GM10847 (cell line): ENCODE results near the gene MPZL3.

ENCODE experiments used
- POLR2A ChIP-seq: IDR thresholded peaks from 2 replicates; pipeline ENCODE4 v1.6.1; 2011; ENCODE audit not compliant: insufficient read length; ENCODE audit errors: extremely low read depth

The MPZL3 gene

GRCh38 chr11:118243993-118244762 is 8.0 kb downstream of the MPZL3 start:
- no peak for TF ChIP-seq POLR2A

GRCh38 chr11:118243161-118243560 is 9.0 kb downstream of the MPZL3 start:
- no peak for TF ChIP-seq POLR2A

GRCh38 chr11:118241764-118242098 is 10.4 kb downstream of the MPZL3 start:
- no peak for TF ChIP-seq POLR2A

GRCh38 chr11:118240999-118241763 is 11.0 kb downstream of the MPZL3 start:
- TF ChIP-seq POLR2A = no peak

GRCh38 chr11:118239509-118240205 is 12.5 kb downstream of the MPZL3 start:
- no peak for TF ChIP-seq POLR2A

GRCh38 chr11:118238929-118239328 is 13.2 kb downstream of the MPZL3 start:
- no peak for TF ChIP-seq POLR2A

- no peak for TF ChIP-seq POLR2A
These were observed 13.7 kb downstream of the MPZL3 start for GRCh38 chr11:118238421-118238820.

GRCh38 chr11:118236170-118236569 is 16.0 kb downstream of the MPZL3 start:
- TF ChIP-seq POLR2A = no peak

- TF ChIP-seq POLR2A = no peak
These were observed 17.3 kb downstream of the MPZL3 start for GRCh38 chr11:118234833-118235232.

GRCh38 chr11:118233850-118234249 is 18.3 kb downstream of the MPZL3 start:
- TF ChIP-seq POLR2A = no peak

- TF ChIP-seq POLR2A = no peak
These were observed 18.8 kb downstream of the MPZL3 start for GRCh38 chr11:118233377-118233776.

GRCh38 chr11:118232659-118233058 is 19.5 kb downstream of the MPZL3 start:
- TF ChIP-seq POLR2A = no peak

GRCh38 chr11:118231461-118231860 is 20.7 kb downstream of the MPZL3 start:
- TF ChIP-seq POLR2A = no peak

- TF ChIP-seq POLR2A = no peak
These were observed 22.1 kb downstream of the MPZL3 start for GRCh38 chr11:118230088-118230487.

GRCh38 chr11:118229274-118229847 is 22.8 kb downstream of the MPZL3 start:
- no peak for TF ChIP-seq POLR2A
